GM13977 (cell line): ENCODE measurements around the gene ARID1B.
A peak's percentile ranks its signal among the peaks of the same experiment; 100 is the strongest.

Experiments
- DNase-seq: peaks from one replicate; pipeline ENCODE4 v3.0.0; 2012; ENCODE audit warnings: low spot score
- in situ Hi-C: fragments of 300-500 bp; cut with MboI; formaldehyde crosslinking; loops from one replicate; pipeline ENCODE4 v1.12.0; 2022; ENCODE audit warnings: low sequenced_read_pairs, low pct_unique_long_range_greater_than_20kb, mixed read lengths, inconsistent platforms; ENCODE audit not compliant: unreplicated experiment
- TF ChIP-seq, protein P1 (sequence below): IDR thresholded peaks from 2 replicates; pipeline ENCODE4 v1.5.1; 2012; ENCODE audit warnings: mild to moderate bottlenecking, control low read depth; ENCODE audit not compliant: insufficient read depth; ENCODE audit errors: extremely low read depth, missing control alignments

The ARID1B gene

GRCh38 chr6:157093536-157093935 lies 316.4 kb downstream of the ARID1B start:
- no peak for DNase-seq
- TF ChIP-seq, protein P1, sequence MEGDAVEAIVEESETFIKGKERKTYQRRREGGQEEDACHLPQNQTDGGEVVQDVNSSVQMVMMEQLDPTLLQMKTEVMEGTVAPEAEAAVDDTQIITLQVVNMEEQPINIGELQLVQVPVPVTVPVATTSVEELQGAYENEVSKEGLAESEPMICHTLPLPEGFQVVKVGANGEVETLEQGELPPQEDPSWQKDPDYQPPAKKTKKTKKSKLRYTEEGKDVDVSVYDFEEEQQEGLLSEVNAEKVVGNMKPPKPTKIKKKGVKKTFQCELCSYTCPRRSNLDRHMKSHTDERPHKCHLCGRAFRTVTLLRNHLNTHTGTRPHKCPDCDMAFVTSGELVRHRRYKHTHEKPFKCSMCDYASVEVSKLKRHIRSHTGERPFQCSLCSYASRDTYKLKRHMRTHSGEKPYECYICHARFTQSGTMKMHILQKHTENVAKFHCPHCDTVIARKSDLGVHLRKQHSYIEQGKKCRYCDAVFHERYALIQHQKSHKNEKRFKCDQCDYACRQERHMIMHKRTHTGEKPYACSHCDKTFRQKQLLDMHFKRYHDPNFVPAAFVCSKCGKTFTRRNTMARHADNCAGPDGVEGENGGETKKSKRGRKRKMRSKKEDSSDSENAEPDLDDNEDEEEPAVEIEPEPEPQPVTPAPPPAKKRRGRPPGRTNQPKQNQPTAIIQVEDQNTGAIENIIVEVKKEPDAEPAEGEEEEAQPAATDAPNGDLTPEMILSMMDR = no peak
- in situ Hi-C loops = no loop called here

DNA sequence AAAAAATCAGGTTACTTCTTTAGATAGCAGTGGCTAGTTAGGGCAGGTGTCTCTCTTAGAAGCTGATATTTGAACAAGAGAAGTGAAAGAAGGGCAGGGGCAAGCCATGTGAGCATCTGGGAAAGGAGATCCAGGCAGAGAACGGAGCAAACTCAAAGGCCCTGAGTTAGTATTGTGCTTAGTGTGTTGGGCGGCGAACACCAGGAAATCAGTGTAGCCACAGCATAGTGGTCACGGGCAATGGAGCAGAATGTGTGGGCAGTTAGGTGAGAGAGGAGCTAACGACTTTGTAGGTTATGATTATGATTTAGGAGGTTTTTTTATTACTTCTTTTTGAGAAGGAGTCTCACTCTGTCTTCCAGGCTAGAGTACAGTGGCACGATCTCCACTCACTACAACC lies 316.9 kb downstream of the ARID1B start:
- DNase-seq = peak; percentile 35
- TF ChIP-seq, protein P1 = no peak
- in situ Hi-C loops = no loop called here

DNA sequence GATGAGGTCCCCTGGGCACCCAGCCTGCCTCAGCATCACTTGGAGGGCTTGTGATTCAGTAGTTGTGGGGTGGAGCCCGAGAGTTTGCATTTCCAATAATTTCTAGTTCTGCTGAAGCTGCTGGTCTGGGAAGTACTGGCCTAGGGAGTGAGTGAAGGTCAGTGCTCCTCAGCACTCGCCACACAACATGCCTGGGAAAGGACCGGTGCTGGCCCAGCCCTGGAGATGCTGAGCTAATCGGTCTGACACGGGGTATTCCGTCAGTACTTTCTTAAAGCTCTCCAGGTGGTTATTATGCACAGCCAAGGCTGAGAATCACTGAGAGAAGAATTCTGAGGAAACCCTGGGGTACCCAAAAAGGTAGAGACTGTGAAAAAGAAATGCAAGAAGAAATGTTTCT lies 317.9 kb downstream of the ARID1B start:
- TF ChIP-seq, protein P1 = no peak
- in situ Hi-C loops = no loop called here
- DNase-seq = no peak

GRCh38 chr6:157095569-157095968 lies 318.4 kb downstream of the ARID1B start:
- TF ChIP-seq, protein P1 = no peak
- in situ Hi-C loops = no loop called here
- DNase-seq = no peak

DNA sequence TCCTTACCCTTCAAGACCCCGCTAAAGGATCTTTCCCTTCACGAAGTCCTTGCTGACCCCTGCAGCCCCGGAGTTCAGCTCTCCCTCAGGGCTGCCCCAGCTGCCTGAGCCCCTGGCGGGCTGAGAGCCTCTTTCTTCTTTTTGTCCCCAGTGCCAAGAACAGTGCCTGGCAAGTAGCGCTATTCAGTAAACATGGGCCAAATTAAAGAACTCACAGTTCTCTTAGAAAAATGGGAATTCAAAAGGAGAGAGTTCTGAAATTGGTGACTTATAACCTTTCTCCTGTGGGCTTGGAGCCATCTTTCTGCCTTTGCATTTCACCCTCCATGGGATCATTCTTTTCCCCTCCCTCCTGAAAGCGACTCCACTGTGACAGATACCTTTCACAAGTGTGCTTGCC lies 318.9 kb downstream of the ARID1B start:
- no peak for DNase-seq
- in situ Hi-C loops = no loop called here
- TF ChIP-seq, protein P1 = no peak

DNA sequence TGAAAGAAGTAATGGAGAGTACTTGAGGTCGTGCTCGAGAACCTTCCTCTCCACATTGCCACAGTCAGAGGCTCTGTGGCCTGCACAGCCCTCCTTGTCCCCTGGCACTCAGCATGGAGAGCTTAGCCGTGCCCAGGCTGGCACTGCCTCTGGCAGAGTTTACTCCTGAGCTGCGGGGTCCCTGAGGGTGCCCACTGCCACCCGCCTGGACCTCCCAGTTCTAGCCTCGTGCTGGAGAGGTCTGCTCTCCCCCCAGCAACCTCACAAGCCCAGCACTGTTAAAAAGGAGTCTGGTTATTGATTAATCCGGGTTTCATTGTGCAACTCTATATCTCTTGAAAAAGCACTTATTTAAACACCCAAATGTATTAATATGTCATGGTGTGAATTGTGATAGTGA lies 319.3 kb downstream of the ARID1B start:
- no peak for DNase-seq
- in situ Hi-C loops = no loop called here
- TF ChIP-seq, protein P1 = no peak
